Keratinocyte (primary cell): ENCODE results near the gene SLC25A21.

ENCODE experiments used
- EZH2 ChIP-seq: IDR thresholded peaks from one replicate; pipeline ENCODE4 v1.6.1; 2012; ENCODE audit warnings: inconsistent platforms, mild to moderate bottlenecking, low read length, moderate library complexity
- TF ChIP-seq, protein P1 (sequence below), 3 experiments: IDR thresholded peaks in 1 of 3; conservative IDR thresholded peaks in 1 of 3; optimal IDR thresholded peaks in 1 of 3; 2 replicates in 2 of 3; 3 replicates in 1 of 3; pipeline versions ENCODE3 to v1.5.1; 2011; ENCODE audit warnings: low read length in 3 of 3, mild to moderate bottlenecking in 3 of 3, moderate library complexity in 2 of 3, control low read depth in 1 of 3, inconsistent platforms in 1 of 3; ENCODE audit not compliant: insufficient read depth in 2 of 3; ENCODE audit errors: extremely low read depth in 1 of 3

GRCh38 chr14:36713960-36714703 is 458.3 kb downstream of the SLC25A21 start:
- TF ChIP-seq EZH2: no peak
- TF ChIP-seq, protein P1, sequence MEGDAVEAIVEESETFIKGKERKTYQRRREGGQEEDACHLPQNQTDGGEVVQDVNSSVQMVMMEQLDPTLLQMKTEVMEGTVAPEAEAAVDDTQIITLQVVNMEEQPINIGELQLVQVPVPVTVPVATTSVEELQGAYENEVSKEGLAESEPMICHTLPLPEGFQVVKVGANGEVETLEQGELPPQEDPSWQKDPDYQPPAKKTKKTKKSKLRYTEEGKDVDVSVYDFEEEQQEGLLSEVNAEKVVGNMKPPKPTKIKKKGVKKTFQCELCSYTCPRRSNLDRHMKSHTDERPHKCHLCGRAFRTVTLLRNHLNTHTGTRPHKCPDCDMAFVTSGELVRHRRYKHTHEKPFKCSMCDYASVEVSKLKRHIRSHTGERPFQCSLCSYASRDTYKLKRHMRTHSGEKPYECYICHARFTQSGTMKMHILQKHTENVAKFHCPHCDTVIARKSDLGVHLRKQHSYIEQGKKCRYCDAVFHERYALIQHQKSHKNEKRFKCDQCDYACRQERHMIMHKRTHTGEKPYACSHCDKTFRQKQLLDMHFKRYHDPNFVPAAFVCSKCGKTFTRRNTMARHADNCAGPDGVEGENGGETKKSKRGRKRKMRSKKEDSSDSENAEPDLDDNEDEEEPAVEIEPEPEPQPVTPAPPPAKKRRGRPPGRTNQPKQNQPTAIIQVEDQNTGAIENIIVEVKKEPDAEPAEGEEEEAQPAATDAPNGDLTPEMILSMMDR (optimal IDR thresholded peaks at IDR 0.05 in 1 of 3, IDR thresholded peaks at IDR 0.05 in 1 of 3, conservative IDR thresholded peaks at IDR 0.05 in 1 of 3; ENCODE audit: extremely low read depth in 1 of 3, insufficient read depth in 2 of 3, low read length in 3 of 3): no peak
